Thymus (tissue), 11 donors: ENCODE data around the gene APP. TPM values are rescaled to one million over a fixed set of nuclear protein-coding genes. Genes with fewer than 3 reads are reported as not detected.

Experiments
- DNase-seq, 9 donors: peaks; one replicate each; pipeline ENCODE4 v3.0.0-alpha.2; 2013; ENCODE audit warnings: low spot score in 9 of 9, low read depth in 6 of 9, missing footprints in 1 of 9
- H3K27ac ChIP-seq, 2 donors: one replicate each; pipeline ENCODE4 v1.5.1; 2013; ENCODE audit warnings: control low read depth in 1 of 2, low read depth in 1 of 2, low read length in 1 of 2, mild to moderate bottlenecking in 1 of 2, moderate library complexity in 1 of 2
- H3K27me3 ChIP-seq, 2 donors: one replicate each; pipeline ENCODE4 v1.5.1; 2013; ENCODE audit warnings: low read length in 1 of 2; ENCODE audit not compliant: control insufficient read depth in 2 of 2, insufficient read depth in 1 of 2
- H3K36me3 ChIP-seq, 2 donors: one replicate each; pipeline ENCODE4 v1.5.1; 2013; ENCODE audit warnings: low read length in 1 of 2, mild to moderate bottlenecking in 1 of 2, moderate library complexity in 1 of 2; ENCODE audit not compliant: control insufficient read depth in 2 of 2, insufficient read depth in 2 of 2
- H3K4me1 ChIP-seq, 2 donors: one replicate each; pipeline ENCODE4 v1.5.1; 2013; ENCODE audit warnings: low read length in 2 of 2; ENCODE audit not compliant: control insufficient read depth in 2 of 2, insufficient read depth in 2 of 2
- H3K4me3 ChIP-seq, 2 donors: one replicate each; pipeline ENCODE4 v1.5.1; 2013; ENCODE audit warnings: low read length in 2 of 2, control low read depth in 1 of 2, mild to moderate bottlenecking in 1 of 2
- H3K9me3 ChIP-seq, 2 donors: one replicate each; pipeline ENCODE4 v1.5.1; 2013; ENCODE audit warnings: low read length in 1 of 2, mild to moderate bottlenecking in 1 of 2; ENCODE audit not compliant: control insufficient read depth in 2 of 2, insufficient read depth in 1 of 2
- WGBS: extraction: QIAGEN DNeasy Blood & Tissue Kit; methylation state at CpG from one replicate; pipeline ENCODE4 v1.1.7; 2013; 5-methylcytosine and 5-hydroxymethylcytosine counted together
- polyA plus RNA-seq: library from polyadenylated mRNA; stranded (reverse); fragments of 200-250 nt; gene quantifications from one replicate; pipeline ENCODE4 v1.2.3, GENCODE V29; 2013
- total RNA-seq: library from RNA; stranded (reverse); fragments of 120-200 nt; gene quantifications from one replicate; pipeline ENCODE4 v1.2.4, GENCODE V29; 2013
- donor health status: healthy.

Gene APP
- total and polyA plus RNA-seq, 2 donors, result 110 to 152 TPM

DNA sequence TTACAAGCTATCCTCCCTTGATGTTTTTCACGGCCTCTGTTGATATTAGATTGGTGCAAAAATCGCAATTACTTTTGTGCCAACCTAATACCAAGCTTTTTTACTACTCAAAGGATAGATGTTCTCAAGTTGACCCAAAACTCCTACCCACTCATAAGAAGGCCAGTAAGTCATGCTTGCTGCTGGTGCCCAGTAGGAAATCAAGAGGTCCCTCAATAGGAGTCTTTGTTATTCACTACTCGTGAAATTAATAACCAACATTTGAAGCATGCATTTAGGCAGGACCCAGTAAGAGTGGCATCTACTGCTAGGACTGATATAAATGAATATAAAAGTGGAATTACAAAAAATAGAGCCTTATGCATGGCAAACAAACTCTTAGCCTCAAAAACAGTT, 52.6 kb downstream of the APP start:
- H3K36me3 ChIP-seq, result no peaks in the 10 kb centered on the region
- H3K27me3 ChIP-seq, result no peaks in the 10 kb centered on the region
- H3K9me3 ChIP-seq, result no peaks in the 10 kb centered on the region
- H3K4me1 ChIP-seq, result peaks cover 0 to 2% of the 10 kb centered on the region in 2 donors
- H3K27ac ChIP-seq, result no peak overlapping the region
- no peak overlapping the region for H3K4me3 ChIP-seq
- WGBS, result 98% methylated on average over 3 of the region's 3 CpGs
- no peak for DNase-seq

DNA sequence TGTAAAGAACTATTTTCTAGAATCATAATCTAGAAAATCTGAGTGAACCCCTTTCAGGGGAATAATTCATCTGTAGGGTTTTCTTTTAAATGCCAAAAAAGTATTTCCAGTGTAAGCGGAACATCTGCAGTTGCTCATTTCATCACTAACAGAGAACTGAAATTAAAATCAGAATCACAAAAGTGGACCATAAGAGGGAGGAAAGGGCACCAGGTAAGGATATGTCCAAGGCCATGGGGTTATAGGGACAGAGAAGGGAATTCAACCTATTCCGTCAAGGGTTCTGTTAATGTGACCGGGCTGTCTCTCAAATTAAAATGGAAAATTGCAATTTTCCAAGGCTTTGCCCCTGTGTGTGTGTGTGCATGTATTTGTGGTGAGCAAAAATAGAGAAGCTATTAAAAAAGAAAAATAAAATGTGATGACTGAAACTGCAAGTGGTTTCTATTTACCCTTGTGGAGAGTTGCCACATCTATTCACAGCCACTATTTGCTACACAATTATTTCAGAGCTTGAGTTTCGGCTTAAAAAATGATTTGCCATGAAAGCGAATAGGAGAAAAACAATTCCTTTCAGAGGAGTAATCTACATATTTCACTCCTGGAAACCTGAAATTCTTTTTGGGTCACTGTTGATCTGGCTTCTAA, 53.1 kb downstream of the APP start:
- Histone ChIP-seq H3K36me3 (no peaks in the 10 kb centered on the region), H3K4me1 (peaks cover 0 to 2% of the 10 kb centered on the region in 2 donors), H3K4me3 (no peak overlapping the region), H3K9me3 (no peaks in the 10 kb centered on the region), H3K27me3 (no peaks in the 10 kb centered on the region), H3K27ac (no peak overlapping the region)
- WGBS, result 97% methylated on average over 5 of the region's 5 CpGs
- DNase-seq, result no peak

DNA sequence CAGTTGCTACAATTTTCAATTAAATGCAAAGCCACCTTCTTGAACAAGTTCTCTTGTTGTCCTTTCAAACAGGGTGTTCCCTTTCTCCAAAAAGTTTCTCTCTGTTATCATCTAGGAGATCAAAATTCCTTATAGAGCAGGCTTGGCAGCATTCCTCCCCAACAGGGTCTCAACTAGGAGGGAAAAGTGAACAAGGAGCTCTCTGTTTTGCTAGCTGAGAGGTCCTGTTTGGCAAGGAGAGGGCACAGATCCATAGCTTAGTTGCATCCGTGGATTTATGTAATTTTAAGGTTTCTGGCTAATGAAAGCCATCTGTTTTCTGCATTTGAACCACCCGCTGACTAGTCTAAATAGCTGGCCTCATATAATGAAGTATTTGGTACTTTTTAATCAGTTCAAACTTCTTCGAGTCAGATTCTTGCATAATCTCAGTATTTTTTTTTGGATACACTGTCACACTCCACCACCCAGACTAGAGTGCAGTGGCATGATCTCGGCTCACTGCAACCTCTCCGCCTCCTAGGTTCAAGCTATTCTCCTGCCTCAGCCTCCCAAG, 54.0 kb downstream of the APP start:
- H3K27ac ChIP-seq, result no peak overlapping the region
- peaks cover 0 to 2% of the 10 kb centered on the region in 2 donors for H3K4me1 ChIP-seq

DNA sequence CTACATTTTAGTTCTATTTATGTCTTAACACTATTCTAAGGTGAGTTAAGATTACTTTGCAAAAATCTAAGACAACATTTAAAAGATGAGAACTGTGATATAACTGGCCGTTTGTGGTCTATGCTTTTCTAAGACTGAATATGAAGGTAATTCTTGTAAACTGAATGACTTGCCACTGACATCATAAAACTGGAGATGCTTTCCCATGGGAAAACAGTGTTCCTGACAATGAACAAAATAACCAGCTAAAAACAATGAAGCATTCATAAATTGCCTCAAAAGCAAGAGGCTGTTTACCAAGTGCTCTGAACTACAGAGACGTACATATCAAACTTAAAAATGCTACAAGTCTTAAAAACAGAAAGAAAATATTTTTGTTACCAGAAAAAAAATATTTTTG, 54.7 kb downstream of the APP start:
- Histone ChIP-seq H3K36me3 (peaks cover 0 to 4% of the 10 kb centered on the region in 2 donors), H3K27me3 (no peaks in the 10 kb centered on the region), H3K27ac (no peak overlapping the region), H3K9me3 (no peaks in the 10 kb centered on the region), H3K4me1 (peaks cover 0 to 2% of the 10 kb centered on the region in 2 donors), H3K4me3 (no peak overlapping the region)
- DNase-seq, result no peak
- WGBS, result 62% methylated on average over 2 of the region's 2 CpGs

More for the DNA sequence above, 54.0 kb downstream of the APP start:
- no peaks in the 10 kb centered on the region for H3K27me3 ChIP-seq
- DNase-seq, result no peak
- H3K9me3 ChIP-seq, result no peaks in the 10 kb centered on the region
- H3K36me3 ChIP-seq, result peaks cover 0 to under 1% of the 10 kb centered on the region in 2 donors
- H3K4me3 ChIP-seq, result no peak overlapping the region
- 95% methylated on average over 5 of the region's 5 CpGs for WGBS

DNA sequence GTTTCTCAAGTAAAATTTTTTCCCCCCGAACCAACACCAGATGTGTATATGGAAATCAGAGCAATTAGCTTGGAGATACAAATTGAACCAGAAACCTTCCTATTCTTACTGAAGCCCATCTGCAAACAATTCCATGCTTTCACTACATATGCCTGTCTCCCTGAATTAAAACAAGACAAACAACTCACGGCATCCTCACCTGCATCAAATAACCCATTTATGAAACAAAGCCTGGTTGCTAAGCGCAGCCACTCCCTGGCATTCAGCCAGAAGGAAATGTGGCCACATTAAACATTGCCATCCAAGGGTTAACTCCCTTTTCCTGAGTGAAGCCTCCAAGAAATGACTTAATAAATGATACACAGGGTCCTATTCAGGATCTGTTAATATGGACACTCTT, 55.3 kb downstream of the APP start:
- H3K4me3 ChIP-seq, result no peak overlapping the region
- no peak for DNase-seq
- no peak overlapping the region for H3K27ac ChIP-seq
- no peaks in the 10 kb centered on the region for H3K9me3 ChIP-seq
- 61% methylated on average over 3 of the region's 3 CpGs for WGBS
- peaks cover 0 to 2% of the 10 kb centered on the region in 2 donors for H3K4me1 ChIP-seq
- peaks cover 0 to 6% of the 10 kb centered on the region in 2 donors for H3K36me3 ChIP-seq
- H3K27me3 ChIP-seq, result no peaks in the 10 kb centered on the region

DNA sequence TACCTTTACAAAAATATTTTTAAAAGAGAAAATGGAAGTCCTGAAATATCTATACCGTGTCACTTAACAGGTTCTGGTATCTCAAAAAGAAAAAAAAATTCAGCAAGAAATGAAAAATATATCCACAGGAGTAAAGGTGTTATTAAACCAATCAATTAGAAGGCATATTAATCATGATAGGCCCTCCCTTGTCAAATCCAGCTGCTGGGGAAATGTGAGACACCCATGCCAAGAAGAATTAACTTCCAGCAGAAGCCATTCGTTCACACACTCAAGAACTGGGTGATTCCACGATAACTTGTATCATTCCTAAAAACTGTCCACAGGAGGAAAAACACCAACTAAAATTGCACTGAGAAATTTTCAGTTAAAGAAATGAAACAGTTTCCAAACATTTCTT, 57.6 kb downstream of the APP start:
- H3K9me3 ChIP-seq, result no peaks in the 10 kb centered on the region
- no peak for DNase-seq
- H3K27ac ChIP-seq, result no peak overlapping the region
- H3K36me3 ChIP-seq, result peaks cover 0 to 15% of the 10 kb centered on the region in 2 donors
- WGBS, result 95% methylated on average over 3 of the region's 3 CpGs
- peaks cover 0 to 2% of the 10 kb centered on the region in 2 donors for H3K4me1 ChIP-seq
- H3K4me3 ChIP-seq, result no peak overlapping the region
- H3K27me3 ChIP-seq, result no peaks in the 10 kb centered on the region

DNA sequence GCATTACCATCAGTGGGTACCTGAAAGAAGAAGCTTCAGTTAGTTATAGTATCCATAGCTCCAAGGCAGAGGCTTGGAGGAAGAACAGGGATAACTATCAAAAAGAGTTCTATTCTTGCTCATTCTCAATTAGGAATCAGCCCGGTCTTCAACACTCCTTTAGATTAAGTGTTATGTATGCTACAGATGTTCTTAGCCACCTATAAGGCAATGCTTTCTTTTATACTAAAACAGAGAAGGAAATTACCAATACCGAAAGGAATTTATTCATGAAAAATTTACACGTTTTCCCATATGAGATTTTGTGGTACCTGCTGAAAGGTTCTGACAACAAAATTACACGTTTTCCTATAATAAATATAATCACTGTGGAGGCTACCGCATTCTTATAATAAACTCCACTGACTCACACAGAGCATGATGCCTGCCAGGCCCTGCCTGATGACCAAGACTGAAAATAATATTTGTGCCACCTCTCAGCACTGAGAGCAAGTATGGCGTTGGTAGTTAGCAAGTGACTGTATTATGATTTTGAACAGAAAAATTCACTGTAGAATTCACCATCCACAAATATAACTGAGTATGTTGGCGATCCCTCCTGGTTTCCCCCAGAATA, 58.3 kb downstream of the APP start:
- no peak for DNase-seq
- H3K4me1 ChIP-seq, result peaks cover 0 to 2% of the 10 kb centered on the region in 2 donors
- peaks cover 0 to 15% of the 10 kb centered on the region in 2 donors for H3K36me3 ChIP-seq
- no peaks in the 10 kb centered on the region for H3K27me3 ChIP-seq
- WGBS, result 96% methylated on average over 7 of the region's 7 CpGs
- no peak overlapping the region for H3K27ac ChIP-seq
- H3K9me3 ChIP-seq, result no peaks in the 10 kb centered on the region
- no peak overlapping the region for H3K4me3 ChIP-seq

DNA sequence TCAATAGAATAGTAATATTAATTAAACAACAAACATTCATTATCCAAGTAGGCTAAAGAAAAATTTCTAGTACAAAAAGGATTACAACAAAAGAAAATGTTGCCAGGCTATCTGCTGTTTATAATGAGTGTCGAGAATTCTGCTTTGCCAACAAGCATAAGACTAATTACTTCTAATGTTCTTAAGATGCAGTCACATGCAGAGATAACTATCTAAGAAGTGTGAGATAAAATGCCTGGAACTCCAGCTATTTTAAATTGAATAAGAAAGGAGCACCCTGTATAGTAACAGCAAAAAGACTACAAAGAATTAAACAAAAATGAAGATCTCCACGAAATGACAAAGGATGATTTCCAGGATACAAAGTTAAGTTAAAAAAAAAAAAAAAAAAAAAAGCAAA, 59.9 kb downstream of the APP start:
- 96% methylated on average over 2 of the region's 2 CpGs for WGBS
- Histone ChIP-seq H3K9me3 (no peaks in the 10 kb centered on the region), H3K4me1 (peaks cover 0 to 2% of the 10 kb centered on the region in 2 donors), H3K4me3 (no peak overlapping the region), H3K36me3 (peaks cover 2 to 15% of the 10 kb centered on the region in 2 donors), H3K27ac (no peak overlapping the region), H3K27me3 (no peaks in the 10 kb centered on the region)
- DNase-seq, result no peak

DNA sequence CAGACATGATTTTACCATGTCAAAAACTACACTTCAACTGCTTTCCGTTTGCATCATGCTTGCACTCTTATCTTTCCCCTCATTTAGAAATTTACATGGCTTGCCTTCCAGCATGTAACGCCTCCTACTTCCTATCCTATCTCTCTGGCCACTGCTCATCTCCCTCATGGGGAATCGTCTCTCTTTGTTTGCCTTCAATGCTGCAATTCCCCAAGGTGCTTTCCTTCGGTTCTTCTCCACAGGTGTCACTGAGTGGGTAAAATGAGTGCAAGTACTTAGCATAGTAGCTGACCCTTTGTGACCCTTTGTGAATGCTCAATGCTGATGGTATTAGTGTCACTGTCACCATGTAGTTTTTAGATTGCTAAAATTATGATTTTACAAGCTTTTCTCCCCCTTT, 63.1 kb downstream of the APP start:
- 94% methylated on average over 4 of the region's 4 CpGs for WGBS
- peaks cover 3 to 19% of the 10 kb centered on the region in 2 donors for H3K36me3 ChIP-seq
- H3K9me3 ChIP-seq, result peaks cover 0 to 2% of the 10 kb centered on the region in 2 donors
- no peaks in the 10 kb centered on the region for H3K27me3 ChIP-seq
- no peaks in the 10 kb centered on the region for H3K4me1 ChIP-seq
- no peak for DNase-seq
- no peak overlapping the region for H3K4me3 ChIP-seq
- no peak overlapping the region for H3K27ac ChIP-seq
